GM19452 (cell line): ENCODE measurements around the gene PDCD4.
A peak's percentile ranks its signal among the peaks of the same experiment; 100 is the strongest.
"Not testable (repeated sequence)": the region's sequence is repeated elsewhere in the genome, so short reads cannot be mapped to it uniquely, and the experiment has no call there.

ENCODE experiments used
- ATAC-seq: cut with Tn5 transposase; IDR thresholded peaks from one replicate; pipeline ENCODE4 v1.9.1; 2021; ENCODE audit not compliant: unreplicated experiment

PDCD4 gene

DNA sequence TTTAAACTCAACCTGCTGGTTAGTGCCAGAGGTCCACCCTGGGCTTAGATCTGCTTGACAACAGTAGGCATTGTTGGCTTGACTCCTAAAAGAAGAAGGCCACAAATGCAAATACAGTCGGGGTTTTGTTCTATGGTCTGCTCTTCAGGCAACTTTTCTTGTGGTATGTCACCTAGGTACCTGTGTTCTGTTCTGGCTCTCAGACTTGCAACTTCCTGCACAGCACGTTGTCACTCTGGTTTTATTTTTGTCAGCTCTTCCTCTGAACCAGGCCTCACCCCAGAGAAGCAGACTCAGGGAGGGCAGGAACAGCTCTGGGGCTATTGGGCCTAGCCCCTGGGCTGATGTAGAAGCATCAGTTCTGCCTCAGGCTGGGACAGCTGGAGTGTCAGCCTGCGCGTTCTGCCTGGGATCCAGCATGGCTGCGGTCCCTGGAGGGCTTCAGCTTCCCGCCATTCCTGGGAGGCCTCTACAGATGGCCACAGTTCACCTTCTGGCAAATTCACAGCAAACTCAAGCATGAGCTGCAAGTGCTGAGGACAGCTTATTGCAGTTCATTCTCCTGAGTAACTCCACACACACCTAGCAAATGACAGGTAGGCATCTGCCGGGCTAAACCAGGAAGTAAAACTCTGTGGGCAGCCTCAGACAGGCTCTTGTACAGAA lies 11.0 kb upstream of the PDCD4 start:
- ATAC-seq, result peak; percentile 64

DNA sequence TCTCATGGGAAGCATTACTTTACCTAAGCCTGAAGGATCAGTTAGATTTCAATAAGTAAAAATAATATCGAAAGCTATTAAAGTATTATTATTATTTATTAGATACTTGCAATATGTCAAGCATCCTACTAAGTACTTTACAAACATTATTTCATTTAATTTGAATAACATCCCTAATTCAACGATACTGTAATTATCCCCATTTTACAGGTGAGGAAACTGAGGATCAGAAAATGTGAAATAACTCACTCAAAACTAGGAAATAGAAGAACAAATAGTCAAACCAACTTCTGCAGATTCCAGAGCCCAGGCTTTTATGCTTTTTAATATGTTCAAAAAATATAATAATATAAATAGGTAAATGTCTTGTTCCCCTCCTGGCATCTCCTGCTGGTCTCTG lies 10.3 kb upstream of the PDCD4 start:
- ATAC-seq, result no peak

DNA sequence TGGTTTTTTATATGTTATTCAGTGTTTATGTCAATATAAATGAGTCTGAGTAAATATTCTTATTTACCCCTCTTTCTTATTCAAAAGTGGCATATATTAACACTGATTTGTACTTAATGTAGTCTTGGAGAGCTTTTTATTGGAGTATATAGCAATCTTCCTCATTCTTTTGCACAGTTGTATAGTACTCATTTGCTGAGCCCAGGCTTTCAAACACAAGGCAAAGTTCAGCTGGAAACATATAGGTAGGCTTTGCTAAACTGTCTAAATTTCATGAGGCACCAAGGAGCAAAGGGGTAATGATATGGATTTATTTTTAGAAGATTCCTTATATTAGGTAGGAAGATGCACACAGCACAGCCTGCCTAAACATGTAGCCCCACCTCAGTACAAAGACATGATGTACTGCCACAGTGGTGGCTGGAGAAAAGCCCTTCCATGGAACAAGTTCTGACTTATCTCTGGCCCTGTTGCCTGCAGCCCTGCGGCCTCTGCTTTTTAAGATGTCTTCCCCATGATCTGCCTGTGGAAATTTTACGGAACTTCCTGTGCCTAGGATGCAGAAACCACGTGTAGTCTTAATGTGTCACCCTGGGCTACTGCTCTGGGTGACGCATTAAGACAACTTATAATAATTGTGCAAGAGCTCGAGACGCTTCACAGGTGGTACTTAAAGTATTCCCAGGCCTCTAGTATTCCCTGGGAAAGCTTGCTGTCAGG lies 9.6 kb upstream of the PDCD4 start:
- no peak for ATAC-seq

DNA sequence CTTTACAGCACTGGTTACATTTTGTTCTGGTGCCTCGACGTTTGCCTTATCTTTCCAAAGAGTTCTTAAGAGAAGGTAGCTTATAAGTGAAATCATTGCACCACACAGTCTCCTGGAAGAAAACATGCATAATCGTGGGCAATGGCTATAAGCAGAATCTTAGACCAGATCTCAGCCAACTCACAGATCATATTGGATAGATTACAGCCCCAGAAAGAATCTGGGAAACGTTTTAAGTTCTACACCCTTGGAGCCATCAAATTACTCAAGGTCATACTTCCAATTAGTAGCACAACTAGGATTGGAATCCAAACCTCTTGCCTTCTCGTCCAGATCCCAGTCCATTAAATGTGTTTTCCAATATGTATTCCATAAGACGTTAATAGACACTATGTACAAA lies 8.8 kb upstream of the PDCD4 start:
- no peak for ATAC-seq

DNA sequence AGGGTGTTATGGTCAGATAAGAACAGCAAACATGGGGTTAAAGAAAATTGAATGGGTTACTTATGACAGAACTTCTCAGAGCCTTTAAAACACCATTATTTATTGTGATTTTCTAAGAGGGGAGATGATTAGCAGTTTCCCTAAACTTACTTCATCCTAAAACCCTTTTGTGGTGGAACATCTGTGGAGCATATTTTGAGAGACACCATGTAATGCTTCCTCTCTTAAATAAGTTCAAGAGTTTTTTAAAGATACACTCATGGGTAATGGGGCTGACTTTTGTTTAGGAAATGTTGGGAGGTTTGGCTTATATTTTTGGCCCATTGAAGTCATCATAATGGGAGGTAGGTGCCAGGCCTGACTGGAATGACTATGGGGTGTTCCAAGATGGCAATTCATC lies 8.4 kb upstream of the PDCD4 start:
- ATAC-seq, result no peak

DNA sequence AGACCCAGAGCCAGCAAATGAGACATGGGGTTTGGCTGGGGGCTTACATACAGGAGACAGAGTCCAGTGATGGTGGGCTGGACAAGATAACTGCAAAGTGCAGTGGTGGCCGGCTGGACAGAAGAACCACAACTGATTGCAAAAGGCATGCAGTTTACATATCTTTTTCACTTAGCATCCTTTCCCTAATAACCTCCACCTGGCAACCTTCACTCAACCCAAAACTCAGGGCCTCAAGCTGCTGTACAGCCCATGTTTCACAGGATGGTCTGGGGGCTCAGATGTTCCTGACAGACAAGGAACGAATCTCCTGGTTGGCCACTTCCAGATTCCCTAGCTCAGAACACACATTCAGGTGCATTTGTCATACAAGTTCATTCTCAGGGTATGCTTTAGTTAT lies 7.8 kb upstream of the PDCD4 start:
- ATAC-seq, result no peak

DNA sequence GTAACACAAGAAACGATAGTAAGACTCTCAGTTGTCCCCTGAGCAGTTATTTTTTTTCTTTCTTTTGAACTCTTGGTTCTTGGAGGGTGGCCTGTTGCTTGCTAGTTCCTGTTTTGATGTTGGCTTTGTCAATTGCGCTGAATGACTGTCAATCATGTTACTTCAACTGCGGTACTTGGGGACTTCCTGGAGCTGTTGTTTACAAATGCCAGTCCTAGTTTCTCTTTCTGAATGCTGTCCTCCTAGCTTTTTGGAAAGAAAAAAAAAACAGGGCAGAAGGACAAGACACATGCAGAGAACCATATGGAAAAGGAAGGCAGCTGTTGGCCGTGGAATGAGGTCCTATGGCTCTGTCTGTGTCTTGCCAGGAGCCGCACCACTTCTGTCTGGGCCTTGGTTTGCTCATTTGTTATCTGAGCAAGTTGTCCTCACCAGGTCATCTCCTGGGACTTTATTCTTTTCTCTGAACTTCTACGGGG lies 7.0 kb upstream of the PDCD4 start:
- ATAC-seq, result peak; percentile 57

DNA sequence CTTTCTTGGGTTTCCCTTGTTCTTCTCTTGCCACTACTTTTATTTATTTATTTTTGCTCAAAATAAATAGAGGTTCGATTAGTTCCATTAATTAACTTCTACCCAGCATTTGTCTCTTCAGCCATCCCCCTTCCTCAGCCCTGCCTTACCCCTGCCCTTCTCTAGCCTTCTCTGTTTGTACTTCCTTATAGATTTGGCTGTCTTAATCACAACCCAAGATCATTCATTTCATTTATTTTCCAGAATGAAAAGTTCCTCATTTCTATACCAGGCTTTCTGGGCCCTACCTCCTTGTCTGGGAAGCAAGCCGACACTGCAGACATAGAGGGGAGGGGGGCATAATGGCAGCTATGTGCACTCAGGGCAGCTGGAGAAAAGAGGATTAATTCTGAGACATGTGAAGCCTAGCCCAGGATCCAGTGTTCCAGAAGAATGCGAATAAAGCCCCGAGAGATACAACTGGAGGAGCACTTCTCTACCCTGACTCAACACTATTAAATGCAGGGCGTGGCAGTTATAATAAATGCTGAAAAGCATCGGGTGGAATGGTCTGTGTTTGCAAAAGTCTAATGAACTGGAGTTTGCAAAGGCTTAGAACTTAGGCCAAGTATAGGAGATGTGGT lies 6.4 kb upstream of the PDCD4 start:
- ATAC-seq, result no peak

DNA sequence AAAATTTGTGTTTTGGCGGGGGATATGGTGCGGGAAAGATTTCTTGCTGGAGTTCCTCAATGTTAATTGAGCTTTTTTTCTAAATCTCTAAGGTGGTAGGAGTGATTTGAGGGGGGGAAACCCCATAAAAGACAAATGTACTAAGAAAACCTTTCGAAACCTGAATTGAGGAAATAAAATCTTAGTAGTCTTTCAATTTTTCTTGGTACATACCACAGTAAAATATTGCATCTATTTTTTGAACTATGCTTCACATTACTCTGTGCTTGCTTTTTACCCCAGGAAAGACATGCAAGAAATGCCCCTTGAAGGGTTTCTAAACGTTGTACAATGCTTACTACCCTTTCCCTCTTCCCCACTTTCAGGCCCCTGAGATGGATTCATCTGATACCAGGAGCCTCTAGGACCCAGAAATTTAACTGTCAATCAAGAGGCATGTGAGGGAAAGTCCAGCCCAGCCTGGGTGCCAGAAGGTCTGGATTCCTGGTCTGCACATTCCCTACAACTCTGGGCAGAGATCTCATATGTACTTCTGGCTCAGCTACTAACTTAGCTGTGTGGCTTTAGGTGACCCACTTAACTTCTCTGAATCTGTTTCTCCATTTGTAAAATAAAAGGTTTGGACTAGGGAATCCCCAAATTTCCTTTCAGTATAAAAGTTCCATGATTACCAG lies 5.8 kb upstream of the PDCD4 start:
- ATAC-seq, result peak; percentile 21

DNA sequence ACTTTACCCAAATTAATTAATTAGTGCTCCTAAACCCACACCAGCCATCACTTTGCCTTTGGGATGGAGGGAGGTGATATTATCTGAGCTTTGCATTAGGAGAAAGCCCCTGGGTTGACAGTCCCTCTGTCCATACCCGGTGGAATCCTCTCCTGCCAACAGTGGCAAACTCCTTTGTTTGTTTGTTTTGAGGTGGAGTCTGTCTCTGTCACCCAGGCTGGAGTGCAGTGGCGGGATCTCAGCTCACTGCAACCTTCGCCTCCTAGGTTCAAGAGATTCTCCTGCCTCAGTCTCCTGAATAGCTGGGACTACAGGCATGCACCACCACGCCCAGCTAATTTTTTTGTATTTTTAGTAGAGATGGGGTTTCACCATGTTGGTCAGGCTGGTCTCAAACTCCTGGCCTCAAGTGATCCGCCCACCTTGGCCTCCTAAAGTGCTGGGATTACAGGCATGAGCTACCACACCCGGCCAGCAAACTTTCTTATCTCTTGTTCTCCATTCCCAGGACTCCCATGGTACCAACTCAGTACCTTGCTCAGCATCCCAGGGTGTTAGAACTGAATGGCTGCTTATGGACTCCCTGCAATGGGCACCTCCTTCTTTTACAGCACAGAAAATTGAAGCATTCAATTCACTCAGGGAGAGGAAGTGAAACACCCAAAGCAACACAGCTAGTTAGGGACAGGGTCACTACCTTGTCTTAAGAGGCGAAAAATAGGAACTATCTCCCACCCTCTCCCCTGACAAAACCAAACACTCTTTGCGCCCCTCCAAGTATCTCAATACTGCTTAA lies 4.5 kb upstream of the PDCD4 start:
- not testable (repeated sequence) for ATAC-seq

DNA sequence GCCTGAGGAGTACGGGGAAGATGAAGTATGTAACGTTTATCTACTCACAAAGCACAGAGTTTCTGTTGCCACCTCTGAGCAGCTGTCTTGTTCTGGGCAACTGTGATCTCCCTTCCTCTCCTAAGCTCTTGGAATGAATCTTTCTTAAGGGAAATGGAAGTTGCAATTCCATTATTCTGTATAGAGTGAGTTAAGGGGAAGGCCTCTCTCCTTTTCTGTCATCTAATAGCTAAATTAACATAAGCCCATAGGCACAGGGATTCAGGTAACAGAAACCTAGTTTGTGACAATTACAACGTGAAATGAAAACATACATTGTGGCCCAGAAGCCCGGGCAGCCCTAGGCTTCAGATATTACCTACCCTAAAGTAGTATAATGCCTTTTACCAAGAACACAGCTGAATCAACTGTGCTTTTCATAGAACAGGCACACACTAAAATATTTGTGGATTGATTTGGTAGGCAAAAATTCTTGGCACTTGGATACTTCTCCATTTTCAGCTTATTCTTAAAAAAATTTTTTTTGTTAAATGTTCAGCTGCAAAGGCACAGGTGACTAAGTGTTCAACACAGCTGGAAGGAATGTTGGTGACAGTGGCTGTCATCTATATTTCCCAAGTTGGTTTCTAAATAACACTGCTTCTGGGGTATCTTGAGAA lies 3.8 kb upstream of the PDCD4 start:
- no peak for ATAC-seq

DNA sequence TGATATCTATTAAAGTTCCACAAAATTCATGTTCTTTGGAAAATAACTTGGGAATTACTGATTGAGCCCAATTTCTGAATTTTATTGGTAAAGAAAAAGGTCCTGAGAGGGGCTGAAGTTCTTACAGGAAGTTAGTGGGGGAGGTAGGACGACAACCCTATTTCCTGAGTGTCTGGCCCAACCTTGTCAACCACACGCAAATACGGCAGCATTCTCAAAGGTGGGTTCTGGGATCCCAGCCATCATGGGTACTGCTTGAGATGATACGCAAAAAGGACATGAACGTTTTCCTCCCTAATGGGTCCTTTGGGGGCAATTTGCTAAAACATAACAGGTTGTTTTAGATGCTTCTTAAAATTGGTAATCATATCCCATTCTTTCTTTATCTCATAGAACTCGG lies 2.7 kb upstream of the PDCD4 start:
- ATAC-seq, result no peak

DNA sequence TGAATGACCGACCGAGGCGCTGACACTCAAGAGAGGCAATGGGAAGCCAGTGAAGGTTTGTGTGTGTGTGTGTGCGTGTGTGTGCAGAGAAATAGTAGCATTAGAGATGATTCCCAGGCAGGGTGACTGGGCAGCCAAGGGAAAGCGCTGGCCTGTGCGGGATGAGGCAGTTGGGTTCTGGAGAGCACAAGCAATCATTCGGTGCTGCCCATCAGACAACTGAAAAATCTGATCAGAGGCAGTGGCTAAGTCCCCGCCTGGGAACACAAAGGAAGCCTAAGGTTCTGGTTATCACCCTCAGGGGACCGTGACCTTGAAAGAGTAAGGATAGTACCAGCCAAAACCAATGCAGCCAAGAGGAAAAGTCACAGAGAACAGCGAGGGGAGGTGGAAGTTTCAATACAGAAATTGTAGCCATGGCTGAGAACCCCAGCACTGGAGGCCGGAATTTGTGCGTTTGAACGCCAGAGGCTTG lies 868 bp upstream of the PDCD4 start:
- no peak for ATAC-seq

DNA sequence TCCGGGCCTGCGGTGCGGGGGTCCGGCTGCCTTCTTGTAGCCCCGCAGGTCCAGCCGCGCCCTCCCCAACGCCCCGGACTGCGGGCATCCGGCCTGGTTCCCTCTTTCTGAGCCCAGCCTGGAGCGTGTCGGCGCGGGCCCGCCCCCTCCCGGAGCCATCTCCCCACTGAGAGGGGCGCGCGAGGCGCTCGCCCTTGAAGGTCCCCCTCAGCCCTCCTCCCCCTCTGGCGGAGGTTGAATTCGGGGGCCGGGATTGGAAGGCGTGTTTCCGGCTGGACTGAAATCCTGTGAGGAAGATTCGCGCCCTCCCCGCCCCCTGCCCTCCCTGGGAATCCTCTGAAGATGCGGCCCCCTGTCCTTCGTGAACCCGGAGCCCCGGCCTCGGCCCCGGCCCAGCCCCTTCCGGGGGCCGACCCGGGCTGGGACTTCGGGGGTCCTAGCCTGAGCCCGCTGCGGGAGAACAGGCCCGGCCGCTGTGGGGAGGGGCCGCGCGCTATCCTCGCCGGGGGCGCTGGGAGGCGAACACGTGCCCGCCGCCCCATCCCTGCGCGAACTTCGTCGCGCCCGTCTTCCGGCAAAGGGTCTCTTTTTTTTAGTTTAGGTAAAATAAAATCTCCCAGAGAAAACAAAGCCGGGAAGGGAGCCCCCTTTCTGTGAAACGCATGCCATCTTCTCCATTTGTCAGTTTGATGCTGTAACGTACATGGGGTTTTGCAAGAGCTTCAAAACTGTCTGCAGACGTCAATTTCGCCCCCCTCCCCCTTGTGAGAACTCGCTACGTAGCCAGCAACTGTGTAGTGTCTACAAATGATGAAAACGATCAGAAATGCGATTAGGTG lies 636 bp downstream of the PDCD4 start:
- peak; percentile 40 for ATAC-seq

DNA sequence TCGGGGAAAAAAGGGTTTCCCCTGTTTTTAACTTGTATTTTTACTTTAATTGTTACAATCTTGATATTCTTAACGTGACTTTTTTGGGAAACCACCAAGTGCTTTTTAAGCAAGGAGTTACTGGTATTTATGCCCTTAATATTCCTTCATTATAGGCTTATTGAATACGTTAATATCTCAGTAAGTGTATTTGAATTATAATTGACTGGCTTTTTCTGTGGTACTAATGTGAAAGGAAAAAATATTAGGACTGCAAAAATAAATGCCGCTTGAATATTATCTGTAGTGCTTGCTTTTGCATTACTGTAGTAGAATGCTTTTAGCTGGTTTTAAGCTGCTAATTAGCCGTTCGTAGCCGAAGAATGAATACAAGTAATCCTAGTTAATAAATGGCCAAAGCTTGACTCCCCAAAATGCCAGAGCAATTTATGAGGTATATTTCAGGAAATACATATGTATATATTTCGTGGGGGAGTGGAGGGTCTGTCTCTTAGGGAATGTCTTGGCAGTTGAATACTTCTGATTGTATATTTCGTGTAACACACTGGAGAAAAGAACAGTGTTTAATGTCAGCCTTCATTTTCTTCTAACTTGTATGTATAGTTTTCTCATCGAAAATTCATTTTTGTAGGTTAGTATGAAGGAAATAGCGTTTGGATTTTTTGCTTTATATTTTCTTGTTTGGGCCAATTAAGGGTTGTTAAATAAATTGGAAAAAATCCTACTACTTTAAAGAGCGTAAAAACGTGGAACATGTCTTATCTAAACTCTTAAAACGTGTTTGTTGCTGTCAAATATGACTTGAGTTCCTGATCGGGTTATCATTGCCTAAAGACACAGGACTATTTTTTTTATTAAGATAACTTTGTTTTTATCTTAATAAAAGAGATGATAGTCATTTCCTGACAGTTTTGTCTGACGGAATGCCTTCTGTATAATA lies 1.5 kb downstream of the PDCD4 start:
- no peak for ATAC-seq

DNA sequence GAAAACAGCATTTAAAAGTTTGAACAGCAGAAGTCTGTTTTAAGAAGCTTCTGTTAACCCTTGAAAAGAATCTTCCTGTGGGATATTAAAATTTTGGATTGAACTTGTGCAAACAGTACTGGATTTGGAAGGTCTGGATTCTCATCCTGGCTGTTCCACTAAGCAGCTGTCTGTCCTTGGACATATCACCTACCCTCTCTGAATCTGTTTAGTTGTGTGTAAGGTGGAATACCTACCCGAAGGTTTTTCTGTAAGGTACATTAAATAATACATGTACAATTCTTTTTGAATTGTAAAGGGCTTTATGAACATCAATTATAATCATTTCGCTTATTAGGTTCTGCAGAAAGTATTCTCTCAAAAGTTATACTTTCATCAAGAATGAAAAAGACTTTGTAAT lies 2.2 kb downstream of the PDCD4 start:
- ATAC-seq, result no peak

DNA sequence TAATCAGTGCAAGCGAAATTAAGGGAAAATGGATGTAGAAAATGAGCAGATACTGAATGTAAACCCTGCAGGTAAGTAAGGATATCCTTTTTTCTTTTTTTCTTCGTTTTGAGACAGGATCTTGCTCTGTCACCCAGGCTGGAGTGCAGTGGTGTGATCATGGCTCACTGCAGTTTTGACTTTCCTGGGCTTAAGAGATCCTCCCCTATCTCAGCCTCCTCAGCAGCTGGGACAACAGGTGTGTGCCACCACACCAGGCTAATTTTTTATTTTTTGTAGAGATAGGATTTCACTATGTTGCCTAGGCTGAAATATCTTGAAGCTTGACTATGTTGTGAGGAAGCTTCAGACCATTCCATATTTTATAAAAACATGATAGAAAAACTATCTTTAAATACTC lies 4.3 kb downstream of the PDCD4 start:
- ATAC-seq, result no peak

DNA sequence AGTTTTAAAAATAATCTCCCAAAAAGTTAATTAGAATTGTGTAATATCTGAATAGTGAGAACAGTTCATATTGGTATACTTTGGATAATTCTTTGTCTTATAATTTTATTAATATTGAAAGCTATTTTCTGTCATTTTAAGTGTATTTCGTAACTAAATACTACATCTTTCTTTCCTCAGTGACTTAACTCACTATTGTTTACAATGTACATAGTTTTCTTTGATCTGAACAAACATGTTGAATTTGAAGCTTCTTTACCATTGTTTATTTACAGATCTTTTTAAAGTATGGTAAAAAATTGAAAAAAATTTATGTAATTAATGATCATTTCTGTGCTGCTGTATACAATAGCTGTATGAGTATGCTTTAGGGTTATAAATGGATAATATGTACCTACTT lies 5.1 kb downstream of the PDCD4 start:
- ATAC-seq, result no peak
